ENCODE measurements around the gene ANKS1B. TPM values are rescaled to one million over a fixed set of nuclear protein-coding genes. Genes with fewer than 3 reads are reported as not detected.
"Not testable (repeated sequence)": the region's sequence is repeated elsewhere in the genome, so short reads cannot be mapped to it uniquely, and the experiment has no call there.

ANKS1B gene
- total RNA-seq, 1 experiment from 2014 or later, result 0.11 TPM

GRCh38 chr12:99067171-99067785 lies 917.5 kb downstream of the ANKS1B start:
- DNase-seq (ENCODE audit: low read depth), result no peak

GRCh38 chr12:99066726-99067125 lies 918.0 kb downstream of the ANKS1B start:
- no peak for DNase-seq (ENCODE audit: low read depth)

- DNase-seq (ENCODE audit: low read depth), result no peak
Measured at GRCh38 chr12:99063182-99063581, 921.6 kb downstream of the ANKS1B start.

GRCh38 chr12:99059824-99060511 lies 924.8 kb downstream of the ANKS1B start:
- DNase-seq (ENCODE audit: low read depth), result peak; percentile 37

GRCh38 chr12:99057670-99058069 lies 927.1 kb downstream of the ANKS1B start:
- no peak for DNase-seq (ENCODE audit: low read depth)

GRCh38 chr12:99056186-99056585 lies 928.5 kb downstream of the ANKS1B start:
- no peak for DNase-seq (ENCODE audit: low read depth)

GRCh38 chr12:99055299-99055698 lies 929.4 kb downstream of the ANKS1B start:
- peak; percentile 3 for DNase-seq (ENCODE audit: low read depth)

- DNase-seq (ENCODE audit: low read depth), result peak; percentile 3
Measured at GRCh38 chr12:99054601-99055128, 930.1 kb downstream of the ANKS1B start.

GRCh38 chr12:99053616-99054362 lies 930.9 kb downstream of the ANKS1B start:
- DNase-seq (ENCODE audit: low read depth), result peak; percentile 12

GRCh38 chr12:99049774-99050173 lies 935.0 kb downstream of the ANKS1B start:
- no peak for DNase-seq (ENCODE audit: low read depth)

GRCh38 chr12:99045158-99045557 lies 939.6 kb downstream of the ANKS1B start:
- no peak for DNase-seq (ENCODE audit: low read depth)

- DNase-seq (ENCODE audit: low read depth), result peak; percentile 46
Measured at GRCh38 chr12:99043319-99043914, 941.3 kb downstream of the ANKS1B start.

GRCh38 chr12:99042226-99042625 lies 942.5 kb downstream of the ANKS1B start:
- no peak for DNase-seq (ENCODE audit: low read depth)

GRCh38 chr12:99039367-99040120 lies 945.2 kb downstream of the ANKS1B start:
- DNase-seq (ENCODE audit: low read depth), result no peak

GRCh38 chr12:99036566-99036965 lies 948.2 kb downstream of the ANKS1B start:
- DNase-seq (ENCODE audit: low read depth), result no peak

GRCh38 chr12:99035803-99036202 lies 948.9 kb downstream of the ANKS1B start:
- DNase-seq (ENCODE audit: low read depth), result no peak

- not testable (repeated sequence) for DNase-seq (ENCODE audit: low read depth)
Measured at GRCh38 chr12:99034201-99034600, 950.5 kb downstream of the ANKS1B start.

GRCh38 chr12:99029511-99030271 lies 955.0 kb downstream of the ANKS1B start:
- no peak for DNase-seq (ENCODE audit: low read depth)

GRCh38 chr12:99027461-99027860 lies 957.3 kb downstream of the ANKS1B start:
- DNase-seq (ENCODE audit: low read depth), result no peak

GRCh38 chr12:99027055-99027393 lies 957.7 kb downstream of the ANKS1B start:
- DNase-seq (ENCODE audit: low read depth), result no peak
